DMS153 (cell line): Measurements from ENCODE around the gene NRSN1.

ENCODE experiments used
- DNase-seq: peaks from one replicate; lab custom pipeline; 2025; lab: John Stamatoyannopoulos, UW

NRSN1 gene

GRCh38 chr6:24125980-24126379, at the start of gene NRSN1:
Gene NRSN1, plus strand, starts transcription at chr6:24126215. Its CDS starts 8,113 bp downstream, at chr6:24134328.
- DNase-seq = peak; percentile 62

DNA sequence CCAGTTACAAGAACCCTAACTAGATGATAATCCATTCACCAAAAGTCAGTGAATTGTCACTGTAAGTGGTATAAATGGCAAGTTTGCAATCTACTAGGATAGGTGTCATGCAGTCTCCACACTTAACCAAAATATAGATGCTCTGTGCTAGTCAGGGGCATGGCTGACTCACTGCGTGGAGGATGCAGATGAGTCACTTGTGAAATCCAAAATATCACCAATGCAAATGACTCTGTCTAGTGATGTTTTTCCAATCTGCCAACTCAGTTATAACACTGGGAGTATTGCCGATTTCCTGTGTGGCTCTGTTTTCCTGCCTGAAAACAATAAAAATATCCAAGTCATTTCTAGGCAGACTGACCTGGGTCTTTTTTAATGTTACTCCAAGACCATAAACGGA, 47.8 kb upstream of the NRSN1 start:
- DNase-seq = no peak

DNA sequence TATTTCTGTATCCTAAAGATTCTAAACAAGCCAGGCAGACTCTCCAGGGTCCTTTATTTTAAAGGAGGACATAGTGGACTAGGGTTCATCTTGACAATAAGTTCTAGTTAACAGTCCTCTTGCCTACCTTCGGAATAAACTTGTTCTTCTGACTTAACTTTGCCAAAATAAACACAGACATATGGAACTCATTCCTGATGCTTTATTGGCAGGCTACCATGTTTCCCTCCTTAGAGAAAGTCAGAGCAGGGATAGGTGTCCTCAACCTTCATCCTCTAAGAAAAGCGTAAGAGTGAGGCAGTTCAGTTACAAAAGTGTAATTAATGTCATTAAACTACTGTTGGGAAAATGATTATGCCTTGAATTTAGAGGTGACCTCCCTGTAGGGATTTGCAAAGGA, 46.9 kb upstream of the NRSN1 start:
- DNase-seq = no peak

GRCh38 chr6:24080711-24081110, 45.3 kb upstream of the NRSN1 start:
- DNase-seq = no peak

- DNase-seq = no peak
These were observed 36.3 kb upstream of the NRSN1 start for GRCh38 chr6:24089736-24090135.

DNA sequence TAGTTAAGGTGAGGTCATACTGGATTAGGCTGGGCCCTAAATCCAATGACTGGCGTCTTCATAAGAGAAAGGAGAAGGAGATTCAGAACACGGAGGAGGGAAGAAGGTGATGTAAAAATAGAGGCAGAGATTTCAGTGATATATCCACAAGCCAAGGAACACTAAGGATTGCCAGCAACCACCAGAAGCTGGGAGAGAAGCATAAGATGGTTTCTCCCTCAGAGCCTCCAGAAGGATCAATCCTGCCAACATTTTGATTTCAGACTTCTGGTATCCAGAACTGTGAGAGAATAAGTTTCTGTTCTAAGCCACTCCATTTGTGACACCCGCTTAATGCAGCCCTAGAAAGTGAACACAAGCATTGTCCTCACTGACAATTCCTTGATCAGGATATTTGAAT, 33.6 kb upstream of the NRSN1 start:
- DNase-seq = no peak

GRCh38 chr6:24093381-24093780, 32.6 kb upstream of the NRSN1 start:
- no peak for DNase-seq

GRCh38 chr6:24099181-24099580, 26.8 kb upstream of the NRSN1 start:
- no peak for DNase-seq

DNA sequence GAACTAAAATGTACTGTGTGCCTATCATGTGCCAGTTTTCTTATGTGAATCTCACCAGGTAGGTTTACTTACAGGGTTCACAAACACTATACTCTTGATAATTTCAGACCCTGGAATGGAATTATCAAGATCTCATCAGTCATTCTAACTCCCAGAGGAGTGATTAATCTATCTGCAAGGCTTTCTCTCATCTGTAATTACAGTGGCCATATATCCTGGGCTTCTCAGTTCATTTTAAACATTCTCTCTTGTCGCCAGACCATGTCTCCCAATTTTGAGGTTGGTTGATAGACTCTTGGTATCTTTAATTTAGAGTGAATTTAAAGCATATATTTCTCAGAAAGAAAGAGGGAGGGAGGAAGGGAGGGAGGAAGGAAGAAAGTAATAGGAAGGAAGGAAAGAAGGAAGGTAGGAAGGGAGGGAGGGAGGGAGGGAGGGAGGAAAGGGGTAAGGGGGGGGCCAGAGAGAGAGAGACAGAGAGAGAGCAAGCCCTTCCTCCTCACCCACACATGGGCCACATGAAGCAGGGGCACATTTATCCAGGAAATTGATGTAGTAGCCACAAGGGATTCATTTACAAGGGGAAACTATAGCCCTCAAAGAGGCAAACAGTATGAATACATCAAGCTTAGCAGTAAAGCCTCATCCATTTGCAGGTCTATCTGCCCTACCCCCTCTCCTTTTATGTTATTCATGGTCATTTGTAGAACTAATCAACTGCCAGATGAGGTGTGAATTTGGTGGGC, 25.8 kb upstream of the NRSN1 start:
- DNase-seq = peak; percentile 8

DNA sequence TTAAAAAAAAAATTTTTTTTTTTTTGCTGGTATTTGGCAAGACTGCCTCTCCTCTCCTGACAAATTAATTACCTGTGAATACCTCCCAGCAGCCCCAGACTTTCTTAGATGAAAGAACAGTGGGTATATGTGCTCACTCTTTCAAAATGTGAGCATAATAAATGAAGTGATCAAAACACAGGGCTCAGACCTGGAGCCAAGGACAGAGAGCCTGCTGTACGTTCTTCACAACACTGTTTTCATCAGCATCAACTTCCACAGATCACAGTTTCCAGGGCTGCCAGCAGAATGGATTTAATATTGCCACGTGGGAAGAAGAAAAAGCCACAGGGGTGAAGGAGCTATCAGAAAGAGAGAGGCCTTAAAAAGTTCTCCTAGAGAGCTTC, 25.3 kb upstream of the NRSN1 start:
- no peak for DNase-seq

GRCh38 chr6:24105191-24105590, 20.8 kb upstream of the NRSN1 start:
- no peak for DNase-seq

GRCh38 chr6:24106291-24106690, 19.7 kb upstream of the NRSN1 start:
- no peak for DNase-seq

DNA sequence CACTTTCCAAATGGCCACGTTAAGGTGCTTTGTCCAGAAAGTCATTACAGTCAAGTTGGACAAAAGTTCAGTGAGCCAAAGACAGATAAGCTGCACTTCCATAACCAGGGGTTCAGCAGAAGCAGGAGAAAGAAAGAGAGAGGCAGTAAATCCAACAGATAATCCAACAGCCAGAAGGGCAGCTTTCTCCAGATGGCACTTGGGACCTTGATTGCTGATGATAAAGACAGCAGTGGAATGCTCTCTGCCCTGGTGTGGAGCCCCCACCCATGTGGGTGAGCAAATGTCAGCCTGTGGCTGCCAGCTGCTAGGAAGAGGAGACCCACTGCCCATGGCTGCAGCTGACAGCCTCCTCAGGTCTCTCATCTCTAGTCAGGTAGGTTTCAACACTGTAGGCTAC, 18.7 kb upstream of the NRSN1 start:
- no peak for DNase-seq

GRCh38 chr6:24108056-24108455, 18.0 kb upstream of the NRSN1 start:
- DNase-seq = no peak

DNA sequence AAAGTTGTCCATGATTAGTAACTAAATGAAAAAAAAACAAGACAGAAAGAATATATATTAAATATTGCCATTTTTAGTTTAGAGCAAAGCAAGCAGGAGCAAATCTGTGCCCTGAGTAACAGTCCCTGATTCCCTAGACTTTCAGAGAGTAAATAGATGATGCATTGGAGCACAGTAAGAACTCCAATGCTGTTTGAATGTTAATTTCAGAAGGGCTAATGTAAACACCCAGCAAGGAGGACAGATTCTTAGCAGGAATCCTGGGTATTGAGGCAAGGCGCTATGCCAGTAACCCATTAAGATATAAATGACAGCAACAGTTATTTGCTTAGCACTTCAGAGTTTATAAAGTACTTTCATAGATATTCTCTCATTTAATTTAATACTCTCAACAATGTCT, 15.6 kb upstream of the NRSN1 start:
- no peak for DNase-seq

- no peak for DNase-seq
These were observed 12.1 kb upstream of the NRSN1 start for GRCh38 chr6:24113891-24114290.

- DNase-seq = no peak
These were observed 9.0 kb upstream of the NRSN1 start for GRCh38 chr6:24117021-24117420.

DNA sequence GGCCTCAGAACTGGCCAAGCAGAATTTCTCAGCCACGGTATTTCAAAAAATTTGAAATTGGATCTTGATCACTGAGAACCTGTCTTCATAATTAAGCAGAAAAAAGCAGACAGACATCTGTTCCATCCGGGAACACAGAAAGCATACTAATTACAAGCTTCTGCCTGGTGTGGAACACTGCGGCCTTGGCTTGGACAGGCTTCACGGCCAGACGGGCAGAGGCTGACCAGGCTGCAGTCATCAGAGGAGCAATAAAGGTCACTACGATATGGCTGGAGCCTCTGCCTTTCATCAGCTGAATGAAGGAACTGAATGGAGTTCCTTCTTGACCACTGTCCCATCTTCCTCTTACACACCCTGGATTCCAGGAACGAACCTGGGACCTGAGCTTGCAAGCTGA, 3.9 kb upstream of the NRSN1 start:
- DNase-seq = no peak

GRCh38 chr6:24126586-24127192, 674 bp downstream of the NRSN1 start:
- DNase-seq = no peak

DNA sequence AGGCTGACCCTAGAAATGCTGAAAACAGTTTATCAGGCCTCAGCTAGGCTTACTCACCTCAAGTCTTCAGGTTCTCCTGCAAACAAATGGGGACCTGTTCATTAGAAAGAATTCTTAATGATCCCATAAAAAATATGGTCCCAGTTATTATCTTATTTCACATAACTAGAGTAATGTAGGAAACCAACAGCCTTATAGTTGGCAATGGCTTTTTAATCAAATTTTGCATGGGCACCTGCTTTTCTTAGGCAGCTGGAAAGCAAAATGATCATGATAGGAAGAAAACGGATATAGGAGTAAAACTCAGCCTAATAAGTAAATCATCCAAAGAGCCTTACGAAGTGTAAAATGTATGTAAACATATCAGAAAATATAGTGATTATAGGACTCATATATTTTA, 1.3 kb downstream of the NRSN1 start:
- no peak for DNase-seq

- no peak for DNase-seq
These were observed 5.7 kb downstream of the NRSN1 start for GRCh38 chr6:24131751-24132150.

- DNase-seq = no peak
These were observed 13.1 kb downstream of the NRSN1 start for GRCh38 chr6:24139080-24139479.

DNA sequence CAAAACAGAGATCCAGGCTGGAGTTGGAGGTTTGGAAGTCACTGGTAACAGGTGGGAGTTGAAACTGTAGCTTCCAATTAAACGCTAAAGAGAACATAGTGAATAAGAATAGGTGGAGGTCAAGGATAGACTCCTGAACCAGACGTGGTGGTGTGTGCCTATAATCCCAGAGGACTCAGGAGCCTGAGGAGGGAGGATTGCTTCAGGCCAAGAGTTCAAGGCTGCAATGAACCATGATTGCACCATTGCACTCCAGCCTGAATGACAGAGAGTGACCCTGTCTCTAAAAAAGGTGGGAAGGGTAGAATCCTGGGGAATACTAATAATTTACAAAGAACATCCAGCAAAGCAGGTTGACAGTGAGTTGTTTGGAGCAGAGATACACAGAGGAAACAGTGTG, 13.6 kb downstream of the NRSN1 start:
- no peak for DNase-seq

DNA sequence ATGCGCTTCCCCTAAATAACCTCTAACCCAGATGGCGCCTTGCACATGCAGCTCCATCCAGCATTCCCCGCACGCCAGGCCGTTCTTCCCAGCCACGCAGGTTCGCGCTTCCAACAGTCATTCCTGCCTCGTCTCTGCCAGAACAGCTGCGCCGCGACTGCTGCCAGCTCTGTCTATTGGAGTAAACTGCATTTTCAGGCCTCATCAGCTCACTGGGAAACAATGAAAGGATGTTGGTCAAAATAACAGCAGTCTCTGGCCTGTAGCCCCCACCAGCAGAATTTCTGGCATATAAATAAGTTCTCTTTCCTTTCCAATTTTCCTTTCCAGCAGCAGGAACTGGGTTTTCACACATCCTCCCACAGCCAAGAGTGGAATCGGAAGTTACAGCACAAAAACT, 14.6 kb downstream of the NRSN1 start:
- no peak for DNase-seq
